CMK (cell line): Measurements from ENCODE around the gene FBXO5.
"Not testable (repeated sequence)": the region's sequence is repeated elsewhere in the genome, so short reads cannot be mapped to it uniquely, and the experiment has no call there.

Source experiments
- DNase-seq: peaks from one replicate; pipeline ENCODE4 v3.0.0-alpha.2; 2010; ENCODE audit warnings: low read depth

The FBXO5 gene

GRCh38 chr6:152982904-152983636 lies at the start of gene FBXO5:
TSS of gene FBXO5 (minus strand) at chr6:152983041. CDS start at chr6:152982959, 82 bp downstream.
- DNase-seq: peak; percentile 91

GRCh38 chr6:153032255-153032882 lies 49.5 kb upstream of the FBXO5 start:
- DNase-seq: no peak

GRCh38 chr6:153031335-153031955 lies 48.6 kb upstream of the FBXO5 start:
- DNase-seq: no peak

- no peak for DNase-seq
Observed at GRCh38 chr6:153028963-153029362, 46.1 kb upstream of the FBXO5 start.

- DNase-seq: no peak
Observed at GRCh38 chr6:153028286-153028685, 45.4 kb upstream of the FBXO5 start.

GRCh38 chr6:153027480-153027879 lies 44.6 kb upstream of the FBXO5 start:
- DNase-seq: no peak

- no peak for DNase-seq
Observed at GRCh38 chr6:153024709-153025017, 41.8 kb upstream of the FBXO5 start.

- DNase-seq: peak; percentile 39
Observed at GRCh38 chr6:153023977-153024708, 41.3 kb upstream of the FBXO5 start.

- no peak for DNase-seq
Observed at GRCh38 chr6:153018355-153018754, 35.5 kb upstream of the FBXO5 start.

- DNase-seq: no peak
Observed at GRCh38 chr6:153016846-153017245, 34.0 kb upstream of the FBXO5 start.

GRCh38 chr6:153015094-153015640 lies 32.3 kb upstream of the FBXO5 start:
- no peak for DNase-seq

GRCh38 chr6:153013438-153013837 lies 30.6 kb upstream of the FBXO5 start:
- no peak for DNase-seq

GRCh38 chr6:153012856-153013255 lies 30.0 kb upstream of the FBXO5 start:
- no peak for DNase-seq

GRCh38 chr6:153003366-153003690 lies 20.5 kb upstream of the FBXO5 start:
- no peak for DNase-seq

GRCh38 chr6:153002613-153003365 lies 19.9 kb upstream of the FBXO5 start, which contains the start of gene MTRF1L:
TSS of gene MTRF1L (minus strand) at chr6:153002709. CDS start at chr6:153002685, 24 bp downstream.
- peak; percentile 91 for DNase-seq

- no peak for DNase-seq
Observed at GRCh38 chr6:153001767-153002612, 19.1 kb upstream of the FBXO5 start.

- DNase-seq: not testable (repeated sequence)
Observed at GRCh38 chr6:153000790-153001189, 17.9 kb upstream of the FBXO5 start.

- no peak for DNase-seq
Observed at GRCh38 chr6:153000243-153000642, 17.4 kb upstream of the FBXO5 start.

GRCh38 chr6:152999538-152999937 lies 16.7 kb upstream of the FBXO5 start:
- not testable (repeated sequence) for DNase-seq

GRCh38 chr6:152993847-152994246 lies 11.0 kb upstream of the FBXO5 start:
- DNase-seq: no peak

GRCh38 chr6:152993431-152993830 lies 10.6 kb upstream of the FBXO5 start:
- no peak for DNase-seq
